Panc1 (cell line): ENCODE results near the gene SH2D3C.

Experiments used
- POLR2AphosphoS5 ChIP-seq: IDR thresholded peaks from 2 replicates; pipeline ENCODE4 v1.6.1; 2012; ENCODE audit warnings: mild to moderate bottlenecking, low read depth, low read length, moderate library complexity
- SIN3A ChIP-seq: IDR thresholded peaks from 2 replicates; pipeline ENCODE4 v1.6.1; 2012; ENCODE audit warnings: low read depth, mild to moderate bottlenecking, low read length, moderate library complexity, borderline replicate concordance; ENCODE audit not compliant: insufficient read depth
- TCF7L2 ChIP-seq: IDR thresholded peaks from 2 replicates; pipeline ENCODE4 v1.6.1; 2011; ENCODE audit warnings: mild to moderate bottlenecking, low read depth, low read length, inconsistent platforms
- TF ChIP-seq, protein P1 (sequence below): fragments of 450-650 bp; IDR thresholded peaks from 2 replicates; pipeline ENCODE4 v1.5.1; 2017; ENCODE audit warnings: mild to moderate bottlenecking
- TF ChIP-seq, protein P2 (sequence below), 2 experiments: IDR thresholded peaks; 2 replicates each; pipeline ENCODE4 v1.6.1; 2011 to 2012; ENCODE audit warnings: low read depth in 2 of 2, control low read depth in 1 of 2, low read length in 1 of 2, mild to moderate bottlenecking in 1 of 2, moderate library complexity in 1 of 2; ENCODE audit not compliant: insufficient read depth in 1 of 2

DNA sequence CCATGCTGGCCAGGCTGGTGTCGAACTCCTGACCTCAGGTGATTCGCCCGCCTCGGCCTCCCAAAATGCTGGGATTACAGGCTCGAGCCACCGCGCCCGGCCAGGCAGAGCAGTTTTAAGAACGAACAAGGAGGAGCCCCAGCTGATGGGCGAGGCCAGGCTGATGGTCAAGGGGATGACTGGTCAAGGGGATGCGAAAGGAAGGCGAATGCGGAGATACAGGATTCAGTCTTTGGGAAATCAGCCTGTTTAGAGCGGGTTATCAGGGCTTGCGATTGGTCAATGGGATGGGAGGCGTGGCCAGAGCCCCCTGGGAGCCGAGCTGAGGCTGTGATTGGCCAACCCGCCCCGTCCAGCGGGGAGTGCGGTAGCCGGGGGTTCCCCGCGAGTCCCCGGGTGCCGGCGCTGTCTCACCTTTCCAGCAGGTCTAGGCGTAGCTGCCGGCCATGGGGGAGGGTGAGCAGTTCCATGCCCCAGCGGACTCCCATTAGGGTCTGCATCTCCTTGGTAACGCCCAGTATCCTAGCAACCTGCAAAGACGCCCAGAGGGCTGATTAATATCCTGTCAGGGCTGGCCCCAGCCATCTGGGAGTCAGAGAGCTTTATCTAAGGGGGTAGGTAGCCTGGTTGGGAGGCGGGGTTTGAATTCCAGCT lies 35.9 kb downstream of the SH2D3C start:
- TF ChIP-seq, protein P1, sequence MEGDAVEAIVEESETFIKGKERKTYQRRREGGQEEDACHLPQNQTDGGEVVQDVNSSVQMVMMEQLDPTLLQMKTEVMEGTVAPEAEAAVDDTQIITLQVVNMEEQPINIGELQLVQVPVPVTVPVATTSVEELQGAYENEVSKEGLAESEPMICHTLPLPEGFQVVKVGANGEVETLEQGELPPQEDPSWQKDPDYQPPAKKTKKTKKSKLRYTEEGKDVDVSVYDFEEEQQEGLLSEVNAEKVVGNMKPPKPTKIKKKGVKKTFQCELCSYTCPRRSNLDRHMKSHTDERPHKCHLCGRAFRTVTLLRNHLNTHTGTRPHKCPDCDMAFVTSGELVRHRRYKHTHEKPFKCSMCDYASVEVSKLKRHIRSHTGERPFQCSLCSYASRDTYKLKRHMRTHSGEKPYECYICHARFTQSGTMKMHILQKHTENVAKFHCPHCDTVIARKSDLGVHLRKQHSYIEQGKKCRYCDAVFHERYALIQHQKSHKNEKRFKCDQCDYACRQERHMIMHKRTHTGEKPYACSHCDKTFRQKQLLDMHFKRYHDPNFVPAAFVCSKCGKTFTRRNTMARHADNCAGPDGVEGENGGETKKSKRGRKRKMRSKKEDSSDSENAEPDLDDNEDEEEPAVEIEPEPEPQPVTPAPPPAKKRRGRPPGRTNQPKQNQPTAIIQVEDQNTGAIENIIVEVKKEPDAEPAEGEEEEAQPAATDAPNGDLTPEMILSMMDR = no peak
- TF ChIP-seq POLR2AphosphoS5 (no peak), SIN3A (no peak), TCF7L2 (no peak)
- TF ChIP-seq, protein P2, sequence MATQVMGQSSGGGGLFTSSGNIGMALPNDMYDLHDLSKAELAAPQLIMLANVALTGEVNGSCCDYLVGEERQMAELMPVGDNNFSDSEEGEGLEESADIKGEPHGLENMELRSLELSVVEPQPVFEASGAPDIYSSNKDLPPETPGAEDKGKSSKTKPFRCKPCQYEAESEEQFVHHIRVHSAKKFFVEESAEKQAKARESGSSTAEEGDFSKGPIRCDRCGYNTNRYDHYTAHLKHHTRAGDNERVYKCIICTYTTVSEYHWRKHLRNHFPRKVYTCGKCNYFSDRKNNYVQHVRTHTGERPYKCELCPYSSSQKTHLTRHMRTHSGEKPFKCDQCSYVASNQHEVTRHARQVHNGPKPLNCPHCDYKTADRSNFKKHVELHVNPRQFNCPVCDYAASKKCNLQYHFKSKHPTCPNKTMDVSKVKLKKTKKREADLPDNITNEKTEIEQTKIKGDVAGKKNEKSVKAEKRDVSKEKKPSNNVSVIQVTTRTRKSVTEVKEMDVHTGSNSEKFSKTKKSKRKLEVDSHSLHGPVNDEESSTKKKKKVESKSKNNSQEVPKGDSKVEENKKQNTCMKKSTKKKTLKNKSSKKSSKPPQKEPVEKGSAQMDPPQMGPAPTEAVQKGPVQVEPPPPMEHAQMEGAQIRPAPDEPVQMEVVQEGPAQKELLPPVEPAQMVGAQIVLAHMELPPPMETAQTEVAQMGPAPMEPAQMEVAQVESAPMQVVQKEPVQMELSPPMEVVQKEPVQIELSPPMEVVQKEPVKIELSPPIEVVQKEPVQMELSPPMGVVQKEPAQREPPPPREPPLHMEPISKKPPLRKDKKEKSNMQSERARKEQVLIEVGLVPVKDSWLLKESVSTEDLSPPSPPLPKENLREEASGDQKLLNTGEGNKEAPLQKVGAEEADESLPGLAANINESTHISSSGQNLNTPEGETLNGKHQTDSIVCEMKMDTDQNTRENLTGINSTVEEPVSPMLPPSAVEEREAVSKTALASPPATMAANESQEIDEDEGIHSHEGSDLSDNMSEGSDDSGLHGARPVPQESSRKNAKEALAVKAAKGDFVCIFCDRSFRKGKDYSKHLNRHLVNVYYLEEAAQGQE (IDR thresholded peaks at IDR 0.05; ENCODE audit: insufficient read depth in 1 of 2, low read depth in 2 of 2, low read length in 1 of 2) = no peak
